ENCODE results near the gene IGFALS. TPM values are rescaled to one million over a fixed set of nuclear protein-coding genes. Genes with fewer than 3 reads are reported as not detected.
A peak's percentile ranks its signal among the peaks of the same experiment; 100 is the strongest.

Gene IGFALS
- total RNA-seq, 1 donor from 2014 or later = not detected

DNA sequence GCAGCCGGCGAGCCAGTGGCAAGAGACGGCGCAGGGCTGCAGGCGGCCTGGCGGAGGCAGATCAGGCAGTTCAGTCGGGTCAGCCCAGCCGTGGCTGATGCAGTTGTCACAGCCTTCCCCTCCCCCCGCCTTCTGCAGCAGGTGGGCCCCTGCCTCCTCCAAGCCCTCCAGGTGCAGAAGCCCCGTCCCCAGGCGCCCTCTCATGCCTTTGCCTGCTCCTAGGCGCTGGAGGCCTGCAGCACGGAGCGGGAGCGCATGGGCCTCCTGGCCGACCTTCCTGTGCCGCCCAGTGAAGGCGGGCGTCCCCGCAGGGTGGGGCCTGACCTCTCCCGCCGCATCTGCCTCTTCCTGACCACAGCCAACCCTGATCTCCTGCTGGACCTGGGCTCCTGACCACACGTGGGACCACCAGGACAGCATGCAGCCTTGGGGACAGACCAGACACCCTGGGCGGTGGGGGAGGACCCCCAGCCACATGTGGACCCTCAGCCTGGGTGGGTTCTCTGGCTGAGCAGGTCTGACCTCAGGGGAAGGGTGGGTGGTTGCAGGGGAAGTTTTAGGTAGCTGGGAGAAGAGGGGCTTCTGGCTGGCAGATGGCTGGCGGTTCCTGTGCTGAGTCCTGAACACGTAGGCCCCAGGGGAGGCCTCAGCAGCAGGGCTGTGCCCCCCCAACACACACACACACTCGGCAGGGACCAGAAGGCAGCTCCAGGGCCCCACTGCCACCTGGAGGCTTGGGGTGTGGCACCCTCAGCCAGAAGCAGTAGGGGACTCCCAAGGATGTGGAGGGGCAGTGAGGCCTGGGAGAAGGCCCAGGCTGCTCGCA lies 17.4 kb downstream of the IGFALS start:
- no peak for DNase-seq

GRCh38 chr16:1775006-1775845 lies 18.3 kb downstream of the IGFALS start:
- DNase-seq = no peak

- DNase-seq = no peak
Measured at GRCh38 chr16:1774448-1774780, 19.1 kb downstream of the IGFALS start.

- no peak for DNase-seq
Measured at GRCh38 chr16:1773703-1774447, 19.6 kb downstream of the IGFALS start.

DNA sequence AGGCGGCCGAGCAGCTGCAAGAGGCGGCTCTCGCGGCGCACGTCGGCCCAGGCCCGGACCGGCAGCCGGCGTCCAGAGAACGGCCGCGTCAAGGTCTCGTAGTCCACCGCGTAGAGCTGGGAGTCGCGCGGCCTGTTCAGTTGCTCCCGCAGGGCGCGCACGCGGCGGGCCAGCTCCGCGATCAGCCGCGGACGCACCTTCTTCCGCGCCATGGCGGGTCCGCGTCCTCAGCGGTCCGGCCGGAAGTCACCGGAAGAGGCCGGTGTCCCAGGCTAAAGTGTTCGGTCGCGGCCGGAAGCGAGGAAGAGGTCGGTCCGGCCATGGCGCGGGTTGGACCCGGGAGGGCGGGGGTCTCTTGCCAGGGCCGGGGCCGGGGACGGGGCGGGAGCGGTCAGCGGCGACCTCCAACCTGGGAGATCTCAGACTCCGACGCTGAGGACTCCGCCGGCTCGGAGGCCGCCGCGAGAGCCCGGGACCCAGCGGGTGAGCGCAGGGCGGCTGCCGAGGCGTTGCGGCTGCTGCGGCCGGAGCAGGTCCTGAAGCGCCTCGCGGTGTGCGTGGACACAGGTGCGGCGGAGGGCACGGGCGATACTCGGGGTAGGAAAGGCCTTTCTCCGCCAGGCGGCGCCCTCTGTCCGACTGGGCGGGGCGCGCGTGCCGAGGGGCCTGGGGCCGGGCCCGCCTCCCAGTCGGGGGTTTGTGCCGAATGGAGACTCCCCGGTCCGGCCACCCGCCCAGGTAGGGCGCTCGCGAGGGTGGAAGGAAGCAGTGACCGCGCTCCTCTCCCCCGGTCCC lies 20.4 kb downstream of the IGFALS start, which contains the start of gene MRPS34:
Gene MRPS34, minus strand, starts transcription at position 227 of the 795 bp plus-strand sequence. Its CDS starts 15 bp downstream, at position 212.
- peak; percentile 57 for DNase-seq

- DNase-seq = no peak
Measured at GRCh38 chr16:1772362-1772907, 21.1 kb downstream of the IGFALS start, which contains the start of gene EME2. EME2 (plus strand) TSS chr16:1772810; CDS start chr16:1773228, 418 bp downstream.

- DNase-seq = peak; percentile 23
Measured at GRCh38 chr16:1771864-1772361, 21.6 kb downstream of the IGFALS start.

GRCh38 chr16:1771188-1771863 lies 22.2 kb downstream of the IGFALS start, which contains the start of gene NME3:
NME3 (minus strand) TSS chr16:1771543; CDS start chr16:1771534, 9 bp downstream.
- DNase-seq = no peak

DNA sequence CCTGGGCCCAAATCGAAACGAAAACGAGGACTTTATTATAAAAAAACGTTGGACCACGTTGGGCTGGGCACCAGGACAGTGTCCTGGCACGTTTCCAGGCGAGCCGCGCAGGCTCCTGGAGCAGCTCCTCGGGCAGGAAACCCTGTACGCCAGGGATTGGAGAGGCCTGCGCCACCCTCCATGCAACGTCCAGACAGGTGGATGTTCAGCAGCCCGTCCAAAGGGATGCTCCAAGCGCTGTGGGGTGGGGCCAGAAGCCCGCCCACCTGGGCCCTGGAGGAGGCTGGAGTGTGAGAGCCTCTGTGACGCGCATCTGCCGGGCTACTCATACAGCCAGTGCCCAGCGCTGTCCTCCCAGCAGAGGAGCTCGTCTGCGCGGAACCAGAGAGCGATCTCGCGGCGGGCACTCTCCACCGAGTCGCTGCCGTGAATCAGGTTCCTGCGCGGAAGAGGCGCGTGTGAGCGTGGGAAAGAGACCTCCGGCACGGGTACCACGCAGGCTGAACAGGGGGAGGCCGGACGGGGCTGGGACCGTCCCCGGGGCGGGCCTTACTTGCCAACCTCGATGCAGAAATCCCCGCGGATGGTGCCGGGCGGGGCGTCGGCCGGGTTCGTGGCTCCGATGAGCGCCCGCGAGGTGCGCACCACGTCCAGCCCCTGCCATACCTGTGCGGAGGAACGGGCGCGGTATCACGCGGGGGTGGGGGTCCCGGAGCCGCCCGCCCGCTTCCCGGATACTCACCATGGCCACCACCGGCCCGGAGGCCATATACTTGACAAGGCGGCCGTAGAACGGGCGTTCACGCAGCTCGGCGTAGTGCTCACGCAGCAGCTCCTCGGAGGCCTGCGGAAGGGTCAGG lies 22.9 kb downstream of the IGFALS start:
- DNase-seq = no peak

- DNase-seq = no peak
Measured at GRCh38 chr16:1769402-1770300, 23.9 kb downstream of the IGFALS start.

DNA sequence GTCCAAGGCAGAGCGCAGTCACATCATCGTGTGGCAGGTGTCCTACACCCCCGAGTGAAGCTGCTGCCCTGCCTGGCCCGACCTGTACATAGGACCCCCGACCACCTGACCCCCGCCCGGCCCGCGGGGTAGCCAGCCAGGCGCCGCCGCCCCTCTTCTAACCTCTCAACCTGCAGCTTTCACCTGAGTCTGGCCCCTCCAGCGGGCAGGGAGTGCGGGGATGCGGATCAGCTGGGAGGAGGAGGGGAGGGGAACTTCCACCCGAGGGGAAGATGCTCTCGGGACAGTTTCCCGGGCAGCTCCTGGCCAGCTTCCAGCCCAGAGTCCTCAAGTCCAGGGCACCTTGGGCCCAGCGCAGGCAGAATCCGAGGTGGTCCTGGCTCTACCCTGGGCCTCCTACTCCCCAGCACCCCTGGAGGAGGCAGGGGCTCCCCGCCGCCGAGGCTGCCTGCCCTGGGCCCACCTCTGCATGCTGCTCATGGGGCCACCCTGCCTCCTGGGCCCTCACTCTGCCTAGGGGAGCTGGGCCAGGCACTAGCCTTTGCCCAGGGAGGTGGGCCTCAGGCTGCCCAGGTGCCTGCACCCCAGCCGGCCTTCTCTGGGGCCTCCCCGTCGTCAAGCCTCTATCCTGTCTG lies 24.6 kb downstream of the IGFALS start:
- DNase-seq = no peak

DNA sequence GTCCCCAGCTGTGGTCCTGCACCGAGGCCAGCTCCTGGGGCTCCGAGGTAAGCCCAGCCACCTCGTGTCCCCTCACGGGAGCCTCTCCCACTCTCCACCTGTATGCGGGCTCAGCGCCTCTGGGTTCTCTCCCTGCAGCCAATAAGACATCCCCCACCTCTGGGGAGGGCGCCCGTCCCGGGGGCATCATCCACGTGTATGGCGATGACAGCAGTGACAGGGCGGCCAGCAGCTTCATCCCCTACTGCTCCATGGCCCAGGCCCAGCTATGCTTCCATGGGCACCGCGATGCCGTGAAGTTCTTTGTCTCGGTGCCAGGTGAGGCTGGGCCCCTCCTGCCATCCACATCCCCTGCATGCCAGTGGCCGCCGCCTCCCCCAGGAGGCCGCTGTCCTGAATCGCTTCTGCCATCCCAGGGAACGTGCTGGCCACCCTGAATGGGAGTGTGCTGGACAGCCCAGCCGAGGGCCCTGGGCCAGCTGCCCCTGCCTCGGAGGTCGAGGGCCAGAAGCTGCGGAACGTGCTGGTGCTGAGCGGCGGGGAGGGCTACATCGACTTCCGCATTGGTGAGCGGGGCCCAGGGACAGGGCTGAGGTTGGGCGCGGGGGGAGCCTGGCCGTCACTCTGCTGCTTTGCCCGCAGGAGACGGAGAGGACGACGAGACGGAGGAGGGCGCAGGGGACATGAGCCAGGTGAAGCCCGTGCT lies 25.3 kb downstream of the IGFALS start:
- no peak for DNase-seq

- no peak for DNase-seq
Measured at GRCh38 chr16:1767116-1767994, 26.1 kb downstream of the IGFALS start.

GRCh38 chr16:1766701-1767100 lies 26.8 kb downstream of the IGFALS start:
- no peak for DNase-seq

DNA sequence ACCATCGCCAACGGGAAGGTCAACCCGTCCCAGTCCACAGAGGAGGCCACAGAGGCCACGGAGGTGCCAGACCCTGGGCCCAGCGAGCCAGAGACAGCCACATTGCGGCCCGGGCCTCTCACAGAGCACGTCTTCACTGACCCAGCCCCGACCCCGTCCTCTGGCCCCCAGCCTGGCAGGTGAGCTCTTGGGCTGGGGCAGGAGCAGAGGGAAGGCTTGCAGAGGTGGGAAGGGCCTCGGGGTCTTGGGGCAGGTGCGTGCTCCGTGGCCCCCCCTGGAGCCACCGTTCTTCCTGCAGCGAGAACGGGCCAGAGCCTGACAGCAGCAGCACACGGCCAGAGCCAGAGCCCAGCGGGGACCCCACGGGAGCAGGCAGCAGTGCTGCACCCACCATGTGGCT lies 27.3 kb downstream of the IGFALS start:
- DNase-seq = no peak

GRCh38 chr16:1765826-1766225 lies 27.7 kb downstream of the IGFALS start:
- no peak for DNase-seq

Data from skin of body (tissue), 2 donors.